B cell (primary cell): ENCODE results near the gene RABL6. TPM values are rescaled to one million over a fixed set of nuclear protein-coding genes. Genes with fewer than 3 reads are reported as not detected.
A peak's percentile ranks its signal among the peaks of the same experiment; 100 is the strongest.
"Not testable (repeated sequence)": the region's sequence is repeated elsewhere in the genome, so short reads cannot be mapped to it uniquely, and the experiment has no call there.

Experiments used
- ATAC-seq: fragments of 200-7000 bp; cut with Tn5 transposase; one replicate; pipeline ENCODE4 v1.10.0; 2021; ENCODE audit warnings: low read depth, mild to moderate bottlenecking, moderate number of reproducible peaks, moderate library complexity
- CTCF ChIA-PET: fragments of 350-600 bp; sonication (Branson Sonifier 250); formaldehyde crosslinking; loops from one replicate; lab custom pipeline; 2021; ENCODE audit warnings: antibody characterized with exemption, inconsistent platforms; lab: Charles Lee
- POLR2A ChIA-PET: fragments of 350-600 bp; sonication (Branson Sonifier 250); formaldehyde crosslinking; loops from one replicate; lab custom pipeline; 2021; ENCODE audit warnings: antibody characterized with exemption; lab: Charles Lee
- DNase-seq: peaks from one replicate; pipeline ENCODE4 v3.0.0; 2013
- H2AFZ ChIP-seq: 2 replicates; pipeline ENCODE4 v1.6.1; 2012; ENCODE audit warnings: mild to moderate bottlenecking, low read depth, low read length; ENCODE audit not compliant: insufficient read depth, poor library complexity, severe bottlenecking
- H3K27ac ChIP-seq, 2 donors: 1 replicate in 1 of 2; 2 replicates in 1 of 2; pipeline ENCODE4 v1.5.1; 2012 to 2013; ENCODE audit warnings: low read length in 2 of 2, mild to moderate bottlenecking in 2 of 2, moderate library complexity in 1 of 2
- H3K27me3 ChIP-seq, 4 experiments: fragments of 200-600 bp in 1 of 4; sonication (generic) in 1 of 4; replicated peaks in 1 of 4; 1 replicate in 2 of 4; 2 replicates in 2 of 4; pipeline versions ENCODE4 v1.6.1 to v1.7.0; 2013 to 2016; ENCODE audit warnings: low read length in 3 of 4, mild to moderate bottlenecking in 2 of 4, mixed read lengths in 1 of 4, moderate library complexity in 1 of 4; ENCODE audit not compliant: insufficient read depth in 4 of 4, control insufficient read depth in 3 of 4; ENCODE audit errors: control extremely low read depth in 1 of 4
- H3K36me3 ChIP-seq, 2 experiments: replicated peaks in 1 of 2; 1 replicate in 1 of 2; 2 replicates in 1 of 2; pipeline versions ENCODE4 v1.6.1 to v1.7.1; 2013; ENCODE audit warnings: low read length in 1 of 2; ENCODE audit not compliant: insufficient read depth in 2 of 2, control insufficient read depth in 1 of 2; ENCODE audit errors: control extremely low read depth in 1 of 2, extremely low read depth in 1 of 2
- H3K4me1 ChIP-seq, 2 donors: fragments of 200-600 bp in 1 of 2; sonication (generic) in 1 of 2; 1 replicate in 1 of 2; 2 replicates in 1 of 2; pipeline versions ENCODE4 v1.5.1 to v1.6.1; 2013 to 2017; ENCODE audit warnings: low read length in 2 of 2; ENCODE audit not compliant: control insufficient read depth in 2 of 2, insufficient read depth in 2 of 2
- H3K4me2 ChIP-seq: replicated peaks from 2 replicates; pipeline ENCODE3; 2012; ENCODE audit warnings: mild to moderate bottlenecking, low read depth, low read length; ENCODE audit not compliant: poor library complexity, severe bottlenecking
- H3K4me3 ChIP-seq, 5 experiments: fragments of 200-600 bp in 1 of 5; sonication (generic) in 1 of 5; 1 replicate in 3 of 5; 2 replicates in 2 of 5; pipeline versions ENCODE4 v1.5.1 to v1.7.0; 2011 to 2016; ENCODE audit warnings: low read length in 4 of 5, mild to moderate bottlenecking in 4 of 5, low read depth in 2 of 5, control low read depth in 1 of 5, moderate library complexity in 1 of 5; ENCODE audit not compliant: insufficient read depth in 1 of 5; ENCODE audit errors: control extremely low read depth in 1 of 5, extremely low read depth in 1 of 5
- H3K79me2 ChIP-seq: fragments of 200-600 bp; sonication (generic); one replicate; pipeline ENCODE4 v1.6.0; 2016; ENCODE audit warnings: low read length; ENCODE audit not compliant: control insufficient read depth, insufficient read depth
- H3K9ac ChIP-seq: fragments of 200-600 bp; sonication (generic); 2 replicates; pipeline ENCODE4 v1.6.1; 2017; ENCODE audit warnings: mild to moderate bottlenecking, low read length, moderate library complexity
- H3K9me3 ChIP-seq, 3 donors: one replicate each; pipeline versions ENCODE4 v1.6.1 to v1.7.1; 2013; ENCODE audit warnings: low read length in 2 of 3; ENCODE audit not compliant: control insufficient read depth in 2 of 3, insufficient read depth in 1 of 3; ENCODE audit errors: control extremely low read depth in 1 of 3
- H4K20me1 ChIP-seq: 2 replicates; pipeline ENCODE4 v1.6.0; 2012; ENCODE audit warnings: mild to moderate bottlenecking, low read length; ENCODE audit not compliant: insufficient read depth, control insufficient read depth, poor library complexity, severe bottlenecking
- H3K27ac Mint-ChIP-seq: one replicate; pipeline ENCODE4 v1.8.0; 2021; ENCODE audit warnings: mixed read lengths
- H3K27me3 Mint-ChIP-seq: one replicate; pipeline ENCODE4 v1.8.0; 2021; ENCODE audit warnings: mixed read lengths
- H3K4me1 Mint-ChIP-seq: one replicate; pipeline ENCODE4 v1.8.0; 2021; ENCODE audit warnings: mixed read lengths
- H3K4me3 Mint-ChIP-seq: one replicate; pipeline ENCODE4 v1.8.0; 2021; ENCODE audit warnings: mixed read lengths
- H3K9me3 Mint-ChIP-seq: one replicate; pipeline ENCODE4 v1.8.0; 2022; ENCODE audit warnings: mixed read lengths; ENCODE audit not compliant: insufficient read depth
- EZH2 ChIP-seq: IDR thresholded peaks from 2 replicates; pipeline ENCODE4 v1.6.1; 2012; ENCODE audit warnings: borderline replicate concordance, low read depth, mild to moderate bottlenecking, moderate library complexity, low read length; ENCODE audit not compliant: insufficient read depth, poor library complexity, severe bottlenecking
- WGBS: methylation state at CpG from one replicate; pipeline ENCODE4 v1.1.5; 2013; ENCODE audit warnings: missing lambda C conversion rate; ENCODE audit not compliant: insufficient coverage; 5-methylcytosine and 5-hydroxymethylcytosine counted together
- intact Hi-C: fragments of 100-400 bp; cut with micrococcal nuclease; formaldehyde crosslinking; loops from one replicate; pipeline ENCODE4 v1.10.0; 2022
- polyA plus RNA-seq: library from polyadenylated mRNA; depleted of rRNA; stranded (reverse); fragments of >200 nt; gene quantifications from 2 replicates; pipeline ENCODE4 v1.2.3, GENCODE V29; 2012
- total RNA-seq, 2 donors: library from RNA; stranded (reverse); fragments of 120-200 nt in 1 of 2; gene quantifications; 1 replicate in 1 of 2; 2 replicates in 1 of 2; pipeline versions ENCODE4 v1.2.3 to v1.2.4, GENCODE V29; 2013 to 2022
- TF ChIP-seq, protein P1 (sequence below): fragments of 200-600 bp; IDR thresholded peaks from one replicate; pipeline ENCODE4 v1.8.0; 2022; ENCODE audit warnings: antibody characterized with exemption, mild to moderate bottlenecking

RABL6 gene
- total and polyA plus RNA-seq, 2 donors (not counting 1 experiment from before 2014, with no cell fraction given), result 33.6 to 70.5 TPM

DNA sequence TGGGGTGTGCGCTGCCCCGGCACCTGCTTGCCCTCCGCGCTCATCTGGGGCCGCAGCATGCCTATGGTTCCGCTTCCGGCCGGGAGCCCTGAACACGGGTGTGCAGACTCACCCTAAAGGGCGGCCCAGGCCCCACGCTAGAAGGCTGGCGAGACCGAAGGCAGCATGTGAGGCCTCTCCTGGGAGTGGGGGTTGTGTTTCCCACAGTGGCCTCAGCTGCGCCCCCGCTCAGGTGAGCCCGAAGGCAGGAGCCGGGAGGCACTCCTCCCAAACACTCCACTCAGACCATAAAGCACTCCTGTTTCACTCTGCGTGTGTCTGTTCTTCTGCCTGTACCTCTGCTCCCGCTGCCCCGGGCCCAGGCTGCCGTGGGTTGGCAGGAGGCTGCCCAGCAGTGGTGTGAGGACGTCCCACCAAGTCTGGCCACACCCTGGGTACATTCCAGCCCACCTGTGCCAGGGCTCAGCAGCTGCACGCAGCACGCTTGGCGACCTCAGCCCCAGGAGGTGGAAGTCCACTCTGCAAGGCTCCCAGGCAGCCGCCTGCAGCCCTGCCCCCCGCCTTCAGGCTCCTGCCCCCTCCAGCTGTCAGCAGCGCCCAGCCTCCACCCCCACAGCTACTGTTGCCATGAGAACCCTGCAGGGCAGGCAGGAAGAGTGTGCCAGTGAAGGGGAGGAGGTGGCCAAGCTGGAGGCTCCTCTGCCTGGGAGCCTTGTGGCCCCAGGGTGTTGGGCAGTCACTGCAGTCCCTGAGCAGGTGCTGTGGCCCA, 33.3 kb downstream of the RABL6 start:
- H3K9me3 Mint-ChIP-seq, result no peaks in the 10 kb centered on the region
- intact Hi-C loops, result no loop called here
- Histone ChIP-seq H4K20me1 (peaks cover 24% of the 10 kb centered on the region), H3K79me2 (no peaks in the 10 kb centered on the region), H3K9me3 (peaks cover 0 to 14% (median 0%) of the 10 kb centered on the region in 3 donors), H3K27ac (no peak overlapping the region), H3K4me3 (no peak overlapping the region), H3K4me1 (peaks cover 20 to 30% of the 10 kb centered on the region in 2 donors), H3K27me3 (peaks cover 0 to 20% (median 3%) of the 10 kb centered on the region in 4 experiments), H3K4me2 (no peak overlapping the region), H3K36me3 (no peaks in the 10 kb centered on the region), H2AFZ (no peak overlapping the region), H3K9ac (no peak overlapping the region)
- TF ChIP-seq EZH2, result no peak
- TF ChIP-seq, protein P1, sequence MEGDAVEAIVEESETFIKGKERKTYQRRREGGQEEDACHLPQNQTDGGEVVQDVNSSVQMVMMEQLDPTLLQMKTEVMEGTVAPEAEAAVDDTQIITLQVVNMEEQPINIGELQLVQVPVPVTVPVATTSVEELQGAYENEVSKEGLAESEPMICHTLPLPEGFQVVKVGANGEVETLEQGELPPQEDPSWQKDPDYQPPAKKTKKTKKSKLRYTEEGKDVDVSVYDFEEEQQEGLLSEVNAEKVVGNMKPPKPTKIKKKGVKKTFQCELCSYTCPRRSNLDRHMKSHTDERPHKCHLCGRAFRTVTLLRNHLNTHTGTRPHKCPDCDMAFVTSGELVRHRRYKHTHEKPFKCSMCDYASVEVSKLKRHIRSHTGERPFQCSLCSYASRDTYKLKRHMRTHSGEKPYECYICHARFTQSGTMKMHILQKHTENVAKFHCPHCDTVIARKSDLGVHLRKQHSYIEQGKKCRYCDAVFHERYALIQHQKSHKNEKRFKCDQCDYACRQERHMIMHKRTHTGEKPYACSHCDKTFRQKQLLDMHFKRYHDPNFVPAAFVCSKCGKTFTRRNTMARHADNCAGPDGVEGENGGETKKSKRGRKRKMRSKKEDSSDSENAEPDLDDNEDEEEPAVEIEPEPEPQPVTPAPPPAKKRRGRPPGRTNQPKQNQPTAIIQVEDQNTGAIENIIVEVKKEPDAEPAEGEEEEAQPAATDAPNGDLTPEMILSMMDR, result no peak
- ChIA-PET POLR2A (no interaction called here), CTCF (interaction anchor here (1.1 to 3.6 kb wide), 7 partner anchors 34 to 194 kb away, joined by 4 to 29 read pairs (median 6); partner anchors contain the start of genes CLIC3, FBXW5 and RABL6)
- WGBS, result 95% methylated on average over 24 of the region's 28 CpGs
- H3K4me3 Mint-ChIP-seq, result no peak overlapping the region
- peaks cover 11% of the 10 kb centered on the region for H3K4me1 Mint-ChIP-seq
- H3K27me3 Mint-ChIP-seq, result no peaks in the 10 kb centered on the region
- H3K27ac Mint-ChIP-seq, result no peak overlapping the region
- DNase-seq (no peak), ATAC-seq (no peak)

DNA sequence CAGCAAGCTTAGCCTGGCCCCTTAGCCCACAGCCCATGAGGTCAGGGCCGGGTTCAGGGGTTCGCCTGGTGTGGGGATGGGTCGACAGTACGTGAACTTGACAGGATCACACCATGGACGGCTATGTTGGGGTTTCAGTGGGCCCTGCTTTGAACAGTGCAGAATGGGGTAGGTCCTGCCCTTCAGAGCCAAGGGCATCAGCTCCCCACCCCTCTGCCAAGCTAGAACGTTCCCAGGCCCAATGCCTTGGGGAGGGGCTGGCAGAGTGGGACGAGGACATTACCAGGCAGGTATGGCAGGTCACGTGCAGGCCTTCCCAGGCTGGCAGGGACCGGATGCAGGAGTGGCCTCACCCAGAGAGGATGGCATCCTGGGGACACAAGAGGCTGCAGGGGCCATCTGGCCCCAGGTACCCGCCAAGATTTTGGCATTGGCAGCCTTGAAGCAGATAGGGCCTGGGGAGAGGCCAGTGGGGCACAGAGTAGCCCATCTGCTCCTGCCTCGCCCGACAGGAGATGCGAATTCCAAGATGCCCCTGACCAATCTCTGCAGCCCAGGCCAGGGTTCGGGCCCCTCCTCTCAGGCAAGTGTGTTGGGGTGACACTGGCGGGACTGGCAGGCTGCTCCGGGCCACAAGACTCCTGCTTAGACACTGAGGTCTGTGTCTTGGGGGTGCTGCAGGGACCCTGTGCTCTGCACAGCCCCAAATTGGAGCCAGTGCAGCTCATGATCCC, 34.1 kb downstream of the RABL6 start:
- WGBS, result 74% methylated on average over 16 of the region's 16 CpGs
- Mint-ChIP-seq H3K4me3 (peak overlapping the region; percentile 92), H3K27ac (peak overlapping the region; percentile 81), H3K4me1 (peaks cover 14% of the 10 kb centered on the region)
- H3K36me3 ChIP-seq, H2AFZ ChIP-seq, DNase-seq, H3K9me3 Mint-ChIP-seq, H3K79me2 ChIP-seq, H3K27ac ChIP-seq, ATAC-seq, H3K27me3 Mint-ChIP-seq: not testable (repeated sequence)
- CTCF ChIA-PET, result interaction anchor here (0.6 to 3.6 kb wide), 37 partner anchors 10 to 229 kb away, joined by 3 to 29 read pairs (median 5); partner anchors contain the start of genes ABCA2, CLIC3, EDF1 and FBXW5
- H3K4me2 ChIP-seq, result peak overlapping the region; percentile 89
- H3K9me3 ChIP-seq, result peaks cover 0 to 19% (median 0%) of the 10 kb centered on the region in 3 donors
- H3K9ac ChIP-seq, result peak overlapping the region; percentile 87
- intact Hi-C loops, result loop anchor here (1.0 to 2.0 kb wide), 3 partner anchors 35 to 193 kb away; partner anchors contain the start of gene RABL6
- peaks cover 0 to 25% (median 6%) of the 10 kb centered on the region in 4 experiments for H3K27me3 ChIP-seq
- peak overlapping the region in 4 of 5 experiments; percentile 66 to 84 (median 74) for H3K4me3 ChIP-seq
- peaks cover 24% of the 10 kb centered on the region for H4K20me1 ChIP-seq
- POLR2A ChIA-PET, result interaction anchor here (0.6 to 1.8 kb wide), 6 partner anchors 9 to 834 kb away, joined by 3 to 6 read pairs (median 3); partner anchors contain the start of genes PAXX, RABL6 and TUBB4B
- H3K4me1 ChIP-seq, result peaks cover 26 to 34% of the 10 kb centered on the region in 2 donors
